Gastroesophageal sphincter (tissue), 4 donors: ENCODE data around the gene MRPL52. TPM values are rescaled to one million over a fixed set of nuclear protein-coding genes. Genes with fewer than 3 reads are reported as not detected.

Experiments used
- ATAC-seq: fragments of 150-250 bp; one replicate; pipeline ENCODE4 v1.9.1; 2016; ENCODE audit warnings: mild to moderate bottlenecking, moderate library complexity
- H3K27ac ChIP-seq, 4 donors: fragments of 200-600 bp; sonication (generic) in 3 of 4; 1 replicate in 3 of 4; 2 replicates in 1 of 4; pipeline ENCODE4 v1.5.1; 2016 to 2019
- H3K27me3 ChIP-seq: fragments of 200-600 bp; sonication (generic); one replicate; pipeline ENCODE4 v1.5.1; 2019
- H3K36me3 ChIP-seq, 2 donors: fragments of 200-600 bp; sonication (generic); one replicate each; pipeline ENCODE4 v1.5.1; 2019; ENCODE audit warnings: control low read depth in 1 of 2
- H3K4me1 ChIP-seq, 3 donors: fragments of 200-600 bp; sonication (generic); 1 replicate in 2 of 3; 2 replicates in 1 of 3; pipeline ENCODE4 v1.5.1; 2016 to 2019; ENCODE audit warnings: control low read depth in 2 of 3
- H3K4me3 ChIP-seq, 2 donors: fragments of 200-600 bp; sonication (generic); one replicate each; pipeline ENCODE4 v1.5.1; 2019; ENCODE audit warnings: mild to moderate bottlenecking in 1 of 2, moderate library complexity in 1 of 2
- H3K9me3 ChIP-seq, 3 donors: fragments of 200-600 bp; sonication (generic); one replicate each; pipeline ENCODE4 v1.5.1; 2017 to 2019; ENCODE audit warnings: control low read depth in 2 of 3
- EP300 ChIP-seq: sonication (generic); formaldehyde crosslinking; IDR thresholded peaks from one replicate; pipeline ENCODE4 v1.6.1; 2017; ENCODE audit warnings: antibody characterized with exemption, mild to moderate bottlenecking
- POLR2A ChIP-seq, 2 donors: fragments of 450-650 bp; IDR thresholded peaks; one replicate each; pipeline ENCODE4 v1.6.1; 2017; ENCODE audit warnings: antibody characterized with exemption in 2 of 2, mild to moderate bottlenecking in 2 of 2, moderate library complexity in 1 of 2
- POLR2AphosphoS5 ChIP-seq: sonication (generic); formaldehyde crosslinking; IDR thresholded peaks from one replicate; pipeline ENCODE4 v1.6.1; 2017; ENCODE audit warnings: antibody characterized with exemption
- WGBS, 2 donors: methylation state at CpG; one replicate each; pipeline ENCODE4 v1.1.5; 2018; ENCODE audit warnings: low coverage in 1 of 2; 5-methylcytosine and 5-hydroxymethylcytosine counted together
- total RNA-seq, 4 donors: library from RNA; depleted of rRNA; stranded (reverse); fragments of >200 nt; gene quantifications; one replicate each; pipeline ENCODE4 v1.1.0, GENCODE V29; 2016
- TF ChIP-seq, protein P1 (sequence below), 4 experiments: fragments of 200-600 bp in 2 of 4; fragments of 450-650 bp in 2 of 4; sonication (generic) in 1 of 4; IDR thresholded peaks; one replicate each; pipeline ENCODE4 v1.5.1; 2017 to 2019; ENCODE audit warnings: antibody characterized with exemption in 4 of 4, mild to moderate bottlenecking in 2 of 4, moderate library complexity in 2 of 4

The MRPL52 gene
- total RNA-seq, 4 donors from 2014 or later, result 24.4 to 65.0 (median 35.0) TPM

DNA sequence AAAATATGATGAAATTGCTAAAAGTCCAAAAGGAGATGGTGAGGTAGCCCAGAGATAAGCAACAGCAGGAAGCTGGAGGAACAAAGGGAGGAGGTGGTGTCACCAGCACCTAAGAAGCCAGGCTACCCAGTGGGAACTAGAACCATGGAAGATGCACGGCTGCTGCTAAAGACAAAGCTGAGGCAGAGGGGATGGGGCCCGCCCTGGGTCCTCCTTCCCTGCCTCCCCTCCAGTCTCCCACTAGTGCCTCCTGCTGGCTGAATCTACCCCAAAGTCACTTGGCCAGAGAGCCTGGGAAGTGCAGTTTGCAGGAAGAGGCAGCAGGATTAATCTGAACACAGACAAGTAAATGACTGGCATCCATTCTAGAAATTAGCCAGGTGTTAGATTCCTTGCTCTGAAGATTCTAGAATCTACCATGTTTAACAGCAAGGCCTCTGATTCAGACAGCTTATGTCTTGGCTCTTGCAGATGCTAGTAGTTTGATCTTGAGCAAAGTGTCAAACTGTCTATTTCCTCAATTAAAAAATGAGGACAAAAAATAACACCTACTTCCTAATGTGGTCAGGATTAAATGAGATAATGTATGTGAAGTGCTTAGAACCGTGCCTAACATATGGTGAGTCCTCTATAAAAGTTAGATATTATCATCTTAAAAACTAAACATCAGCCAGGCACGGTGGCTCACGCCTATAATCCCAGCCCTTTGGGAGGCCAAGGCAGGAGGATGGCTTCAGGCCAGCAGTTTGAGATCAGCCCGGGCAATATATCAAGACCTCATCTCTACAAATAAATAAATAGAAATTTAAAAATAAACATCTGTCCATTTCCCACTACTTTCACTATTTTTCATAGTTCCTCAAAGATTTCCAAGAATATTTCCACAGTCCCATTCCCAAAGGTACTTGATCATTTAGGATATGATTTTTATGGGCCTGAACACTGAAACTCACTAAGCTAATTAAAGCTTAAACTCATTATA, 36.0 kb downstream of the MRPL52 start:
- Histone ChIP-seq H3K4me3 (no peak overlapping the region), H3K4me1 (peaks cover 4 to 27% (median 7%) of the 10 kb centered on the region in 3 donors), H3K9me3 (no peaks in the 10 kb centered on the region), H3K27ac (no peak overlapping the region), H3K36me3 (no peaks in the 10 kb centered on the region), H3K27me3 (no peaks in the 10 kb centered on the region)
- TF ChIP-seq EP300 (no peak), POLR2AphosphoS5 (no peak), POLR2A (IDR thresholded peaks at IDR 0.05) (no peak)
- TF ChIP-seq, protein P1, sequence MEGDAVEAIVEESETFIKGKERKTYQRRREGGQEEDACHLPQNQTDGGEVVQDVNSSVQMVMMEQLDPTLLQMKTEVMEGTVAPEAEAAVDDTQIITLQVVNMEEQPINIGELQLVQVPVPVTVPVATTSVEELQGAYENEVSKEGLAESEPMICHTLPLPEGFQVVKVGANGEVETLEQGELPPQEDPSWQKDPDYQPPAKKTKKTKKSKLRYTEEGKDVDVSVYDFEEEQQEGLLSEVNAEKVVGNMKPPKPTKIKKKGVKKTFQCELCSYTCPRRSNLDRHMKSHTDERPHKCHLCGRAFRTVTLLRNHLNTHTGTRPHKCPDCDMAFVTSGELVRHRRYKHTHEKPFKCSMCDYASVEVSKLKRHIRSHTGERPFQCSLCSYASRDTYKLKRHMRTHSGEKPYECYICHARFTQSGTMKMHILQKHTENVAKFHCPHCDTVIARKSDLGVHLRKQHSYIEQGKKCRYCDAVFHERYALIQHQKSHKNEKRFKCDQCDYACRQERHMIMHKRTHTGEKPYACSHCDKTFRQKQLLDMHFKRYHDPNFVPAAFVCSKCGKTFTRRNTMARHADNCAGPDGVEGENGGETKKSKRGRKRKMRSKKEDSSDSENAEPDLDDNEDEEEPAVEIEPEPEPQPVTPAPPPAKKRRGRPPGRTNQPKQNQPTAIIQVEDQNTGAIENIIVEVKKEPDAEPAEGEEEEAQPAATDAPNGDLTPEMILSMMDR (IDR thresholded peaks at IDR 0.05), result no peak
- 11 to 38% methylated on average over 4 to 6 of the region's 6 CpGs for WGBS, 2 donors
- ATAC-seq, result no peak

DNA sequence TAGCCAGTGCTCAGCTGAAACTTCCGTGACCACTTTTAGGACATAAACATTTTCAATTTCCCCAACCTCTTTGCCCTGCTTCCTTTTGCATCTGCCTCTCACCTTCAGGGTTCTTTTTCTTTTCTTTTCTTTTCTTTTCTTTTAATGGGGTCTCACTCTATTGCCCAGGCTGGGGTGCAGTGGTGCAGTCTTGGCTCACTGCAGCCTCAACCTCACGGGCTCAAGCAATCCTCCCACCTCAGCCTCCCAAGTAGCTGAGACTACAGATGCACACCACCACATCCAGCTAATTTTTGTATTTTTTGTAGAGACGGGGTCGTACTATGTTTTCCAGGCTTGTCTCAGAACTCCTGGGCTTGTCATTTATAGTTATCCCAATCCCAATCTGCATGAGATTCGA, 37.2 kb downstream of the MRPL52 start:
- Histone ChIP-seq H3K36me3 (no peaks in the 10 kb centered on the region), H3K4me3 (no peak overlapping the region), H3K9me3 (no peaks in the 10 kb centered on the region), H3K4me1 (peaks cover 4 to 30% (median 7%) of the 10 kb centered on the region in 3 donors), H3K27me3 (no peaks in the 10 kb centered on the region), H3K27ac (no peak overlapping the region)
- no peak for TF ChIP-seq POLR2AphosphoS5
- TF ChIP-seq EP300, result no peak
- no peak for TF ChIP-seq POLR2A (IDR thresholded peaks at IDR 0.05)
- TF ChIP-seq, protein P1 (IDR thresholded peaks at IDR 0.05), result no peak
- 87 to 88% methylated on average over 3 to 5 of the region's 5 CpGs for WGBS, 2 donors
- ATAC-seq, result no peak

DNA sequence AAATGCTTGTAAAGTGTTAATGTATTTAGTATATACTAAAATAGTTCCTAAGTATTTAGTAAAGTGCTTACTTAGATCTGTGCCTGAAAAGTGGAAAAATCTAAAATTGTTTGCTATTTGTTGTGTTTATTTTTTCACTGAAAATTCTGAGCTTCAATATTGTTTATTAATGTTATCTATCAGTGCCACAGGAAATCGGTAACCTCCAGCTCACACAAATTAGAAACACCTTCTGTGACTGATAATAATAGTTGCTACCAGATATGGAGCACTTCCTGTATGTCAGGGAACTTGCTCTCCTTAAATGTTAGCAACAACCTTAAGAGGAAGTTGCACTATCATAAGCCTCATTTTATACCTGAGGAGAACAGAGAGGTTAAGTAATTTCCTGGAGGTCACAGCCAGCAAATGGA, 41.1 kb downstream of the MRPL52 start:
- TF ChIP-seq POLR2A (IDR thresholded peaks at IDR 0.05) (no peak), EP300 (no peak), POLR2AphosphoS5 (no peak)
- TF ChIP-seq, protein P1 (IDR thresholded peaks at IDR 0.05), result no peak
- H3K4me3 ChIP-seq, result peak overlapping the region; percentile 71 to 98
- 0 to 20% methylated on average over 1 of the region's 1 CpG for WGBS, 2 donors
- peak overlapping the region; percentile 94 to 100 (median 98) for H3K27ac ChIP-seq
- H3K27me3 ChIP-seq, result no peaks in the 10 kb centered on the region
- H3K4me1 ChIP-seq, result peaks cover 4 to 62% (median 17%) of the 10 kb centered on the region in 3 donors
- H3K9me3 ChIP-seq, result no peaks in the 10 kb centered on the region
- ATAC-seq, result peak; percentile 30
- peaks cover 0 to 29% of the 10 kb centered on the region in 2 donors for H3K36me3 ChIP-seq

DNA sequence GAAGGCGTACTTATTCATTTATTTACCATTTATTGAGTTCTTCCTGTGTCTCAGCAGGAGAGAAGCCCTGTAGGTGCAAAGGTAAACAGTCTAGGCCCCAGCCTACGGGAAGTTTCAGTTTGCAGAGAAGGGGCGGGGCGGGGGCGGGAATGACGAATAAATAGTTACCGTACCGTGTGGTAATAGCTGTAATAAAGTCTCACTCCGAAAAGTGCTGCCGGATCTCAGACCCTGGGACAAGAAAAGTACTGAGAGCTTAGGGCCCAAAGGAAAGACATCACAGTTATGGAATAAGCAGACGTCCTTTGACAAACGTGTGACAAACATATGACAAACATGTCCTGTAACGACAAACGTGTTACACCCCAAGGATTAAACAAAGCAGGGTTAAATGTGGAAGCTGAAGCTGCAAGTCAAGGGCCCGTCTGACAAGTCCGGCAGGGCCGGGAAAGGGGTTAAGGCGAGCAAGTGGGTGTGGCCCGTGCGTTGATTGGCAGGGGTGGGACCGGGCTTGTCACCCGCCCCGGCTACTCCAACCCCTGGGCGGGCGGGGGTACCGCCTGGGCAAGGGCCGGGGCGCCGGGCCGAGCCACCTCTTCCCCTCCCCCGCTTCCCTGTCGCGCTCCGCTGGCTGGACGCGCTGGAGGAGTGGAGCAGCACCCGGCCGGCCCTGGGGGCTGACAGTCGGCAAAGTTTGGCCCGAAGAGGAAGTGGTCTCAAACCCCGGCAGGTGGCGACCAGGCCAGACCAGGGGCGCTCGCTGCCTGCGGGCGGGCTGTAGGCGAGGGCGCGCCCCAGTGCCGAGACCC, 41.7 kb downstream of the MRPL52 start, which contains the start of gene LRP10:
TSS of gene LRP10 (plus strand) at position 517 of the 809 bp plus-strand sequence. CDS start 564 bp downstream, outside the sequence.
- 0 to 1% methylated on average over 12 to 14 of the region's 50 CpGs for whole genome bisulfite sequencing, 2 donors
- Histone ChIP-seq H3K9me3 (no peaks in the 10 kb centered on the region), H3K4me1 (peaks cover 4 to 62% (median 17%) of the 10 kb centered on the region in 3 donors), H3K36me3 (peaks cover 0 to 35% of the 10 kb centered on the region in 2 donors), H3K4me3 (peak within 1 kb of the TSS; percentile 71 to 98), H3K27ac (peak within 1 kb of the TSS; percentile 94 to 100 (median 98)), H3K27me3 (no peaks in the 10 kb centered on the region)
- peak; percentile 78 for TF ChIP-seq POLR2AphosphoS5
- TF ChIP-seq EP300, result no peak
- TF ChIP-seq, protein P1 (IDR thresholded peaks at IDR 0.05), result peak in 1 of 4 experiments; percentile 1
- TF ChIP-seq POLR2A (IDR thresholded peaks at IDR 0.05), result peak; percentile 73 to 83
- ATAC-seq, result peak; percentile 92
